ENCODE measurements around the gene MEI1. TPM values are rescaled to one million over a fixed set of nuclear protein-coding genes. Genes with fewer than 3 reads are reported as not detected.

MEI1 gene
- polyA plus RNA-seq, 1 experiment, result 3.8 TPM

DNA sequence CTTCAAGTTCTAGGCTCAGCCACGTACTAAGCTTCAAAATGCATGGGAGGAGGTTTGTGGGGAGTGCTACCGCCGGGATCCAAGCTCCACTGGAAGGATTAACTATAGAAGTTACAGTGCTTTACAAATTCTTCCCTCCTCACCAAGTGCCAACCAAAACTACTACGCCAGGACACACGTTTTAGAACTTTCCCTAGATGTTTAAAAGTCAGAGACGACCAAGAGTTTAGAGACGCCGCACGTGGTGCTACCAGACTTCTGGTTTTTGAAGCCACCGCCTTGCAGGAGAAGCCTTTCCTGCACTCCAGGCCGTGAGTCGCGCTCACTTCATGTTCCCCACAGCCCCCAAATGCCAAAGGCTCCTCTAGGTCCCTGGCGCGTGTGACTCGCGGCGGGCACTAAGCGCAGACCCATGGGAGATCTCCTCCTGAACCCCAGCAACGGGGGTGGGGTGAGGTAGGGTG is 11.4 kb upstream of the MEI1 start:
- DNase-seq (ENCODE audit: low read depth), result no peak
- H3K36me3 ChIP-seq (ENCODE audit: control insufficient read depth, insufficient read depth, low read length), result 0 out of 2 replicates have a peak, but pooled peaks cover 2% of the 10 kb centered on the region
- TF ChIP-seq, protein P1, sequence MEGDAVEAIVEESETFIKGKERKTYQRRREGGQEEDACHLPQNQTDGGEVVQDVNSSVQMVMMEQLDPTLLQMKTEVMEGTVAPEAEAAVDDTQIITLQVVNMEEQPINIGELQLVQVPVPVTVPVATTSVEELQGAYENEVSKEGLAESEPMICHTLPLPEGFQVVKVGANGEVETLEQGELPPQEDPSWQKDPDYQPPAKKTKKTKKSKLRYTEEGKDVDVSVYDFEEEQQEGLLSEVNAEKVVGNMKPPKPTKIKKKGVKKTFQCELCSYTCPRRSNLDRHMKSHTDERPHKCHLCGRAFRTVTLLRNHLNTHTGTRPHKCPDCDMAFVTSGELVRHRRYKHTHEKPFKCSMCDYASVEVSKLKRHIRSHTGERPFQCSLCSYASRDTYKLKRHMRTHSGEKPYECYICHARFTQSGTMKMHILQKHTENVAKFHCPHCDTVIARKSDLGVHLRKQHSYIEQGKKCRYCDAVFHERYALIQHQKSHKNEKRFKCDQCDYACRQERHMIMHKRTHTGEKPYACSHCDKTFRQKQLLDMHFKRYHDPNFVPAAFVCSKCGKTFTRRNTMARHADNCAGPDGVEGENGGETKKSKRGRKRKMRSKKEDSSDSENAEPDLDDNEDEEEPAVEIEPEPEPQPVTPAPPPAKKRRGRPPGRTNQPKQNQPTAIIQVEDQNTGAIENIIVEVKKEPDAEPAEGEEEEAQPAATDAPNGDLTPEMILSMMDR (IDR thresholded peaks at IDR 0.05; ENCODE audit: insufficient read depth, low read depth, low read length), result no peak
- H3K27me3 ChIP-seq (ENCODE audit: control insufficient read depth, insufficient read depth, low read length), result no peaks in the 10 kb centered on the region
- CTCF ChIA-PET, result interaction anchor here (0.6 to 3.9 kb wide), 6 partner anchors 9 to 253 kb away, joined by 3 to 23 read pairs (median 6); partner anchors contain the start of gene POLR3H
- POLR2A ChIA-PET, result interaction anchor here (0.6 to 1.6 kb wide), 3 partner anchors 9 to 45 kb away, joined by 3 to 5 read pairs (median 3); no protein-coding TSS in a partner anchor
- peak overlapping the region; percentile 82 for H3K4me3 ChIP-seq (ENCODE audit: low read depth, low read length)

DNA sequence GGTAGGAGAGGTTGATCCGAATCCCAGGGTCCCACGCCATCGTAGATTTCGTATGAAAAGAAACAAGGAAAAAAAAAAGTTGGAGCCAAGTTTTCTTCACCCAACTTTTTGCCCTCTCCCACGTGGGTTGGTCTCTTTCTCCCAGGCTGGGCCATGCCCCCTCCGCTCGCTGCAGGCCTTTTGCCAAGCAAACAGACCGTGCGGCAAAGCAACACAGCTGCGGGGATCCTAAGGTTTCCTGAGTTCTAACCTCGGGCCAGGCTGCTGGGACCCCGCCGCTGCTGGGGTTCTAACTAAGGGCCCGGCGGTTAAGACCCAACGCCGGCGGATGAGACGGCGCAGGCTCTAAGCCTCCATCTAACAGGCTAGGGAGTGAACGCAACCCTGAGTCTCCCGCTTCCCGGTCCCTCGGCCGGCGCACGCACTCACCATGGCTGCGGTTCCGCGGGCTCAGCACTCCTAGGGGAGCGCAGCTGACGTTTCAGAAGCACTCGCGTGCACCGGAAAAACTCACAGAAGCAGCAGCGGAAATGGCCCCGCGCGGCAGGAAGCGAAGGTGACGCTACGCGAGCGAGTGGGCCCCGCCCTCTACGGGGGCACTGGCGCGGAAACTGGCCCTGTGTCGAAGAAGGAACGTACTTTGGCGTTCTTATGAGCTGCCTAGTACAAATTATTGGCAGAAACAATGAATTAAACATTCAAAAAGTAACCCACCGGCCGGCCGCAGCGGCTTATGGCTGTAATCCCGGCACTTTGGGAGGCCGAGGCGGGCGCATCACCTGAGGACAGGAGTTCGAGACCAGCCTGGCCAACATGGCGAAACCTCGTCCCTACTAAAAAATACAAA is 10.7 kb upstream of the MEI1 start, which contains the start of gene SNU13:
SNU13 (minus strand) TSS at position 503 of the 847 bp plus-strand sequence; CDS start at position 432, 71 bp downstream.
- TF ChIP-seq, protein P1 (IDR thresholded peaks at IDR 0.05; ENCODE audit: insufficient read depth, low read depth, low read length), result no peak

DNA sequence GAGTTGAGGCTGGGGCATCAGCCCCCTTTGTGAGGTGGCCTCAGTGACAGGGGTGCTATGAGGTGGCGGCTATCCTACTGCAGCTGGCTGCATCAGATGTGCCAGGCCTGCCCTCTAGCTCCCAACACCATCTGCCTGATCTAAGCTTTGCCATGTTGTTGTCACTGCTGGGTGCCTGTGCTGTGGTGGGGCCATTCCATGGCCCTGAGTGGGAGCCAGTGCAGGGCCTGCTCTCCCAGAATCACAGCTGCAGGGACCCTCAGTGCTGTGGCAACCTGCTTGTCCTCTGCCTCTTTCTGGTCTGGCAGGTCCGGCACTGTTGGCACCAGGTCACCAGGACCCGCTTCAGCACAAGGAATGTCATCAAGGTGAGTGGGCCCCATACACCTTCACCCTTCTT is 8.8 kb upstream of the MEI1 start:
- Histone ChIP-seq H3K4me3 (ENCODE audit: low read depth, low read length) (no peak overlapping the region), H3K27me3 (ENCODE audit: control insufficient read depth, insufficient read depth, low read length) (no peaks in the 10 kb centered on the region), H3K36me3 (ENCODE audit: control insufficient read depth, insufficient read depth, low read length) (0 out of 2 replicates have a peak, but pooled peaks cover 2% of the 10 kb centered on the region)
- CTCF ChIA-PET, result interaction anchor here (1.0 to 1.1 kb wide), 2 partner anchors 18 to 270 kb away, joined by 3 to 4 read pairs; no protein-coding TSS in a partner anchor
- POLR2A ChIA-PET, result no interaction called here
- no peak for DNase-seq (ENCODE audit: low read depth)
- TF ChIP-seq, protein P1 (IDR thresholded peaks at IDR 0.05; ENCODE audit: insufficient read depth, low read depth, low read length), result no peak

More for the DNA sequence above, 10.7 kb upstream of the MEI1 start, which contains the start of gene SNU13:
- DNase-seq (ENCODE audit: low read depth), result no peak
- Histone ChIP-seq H3K36me3 (ENCODE audit: control insufficient read depth, insufficient read depth, low read length) (0 out of 2 replicates have a peak, but pooled peaks cover 2% of the 10 kb centered on the region), H3K27me3 (ENCODE audit: control insufficient read depth, insufficient read depth, low read length) (no peaks in the 10 kb centered on the region), H3K4me3 (ENCODE audit: low read depth, low read length) (peak within 1 kb of the TSS; percentile 82)
- ChIA-PET POLR2A (interaction anchor here (0.6 to 1.6 kb wide), 3 partner anchors 9 to 44 kb away, joined by 3 to 5 read pairs (median 3); no protein-coding TSS in a partner anchor), CTCF (interaction anchor here (0.6 to 3.9 kb wide), 6 partner anchors 9 to 252 kb away, joined by 3 to 23 read pairs (median 7); no protein-coding TSS in a partner anchor)

DNA sequence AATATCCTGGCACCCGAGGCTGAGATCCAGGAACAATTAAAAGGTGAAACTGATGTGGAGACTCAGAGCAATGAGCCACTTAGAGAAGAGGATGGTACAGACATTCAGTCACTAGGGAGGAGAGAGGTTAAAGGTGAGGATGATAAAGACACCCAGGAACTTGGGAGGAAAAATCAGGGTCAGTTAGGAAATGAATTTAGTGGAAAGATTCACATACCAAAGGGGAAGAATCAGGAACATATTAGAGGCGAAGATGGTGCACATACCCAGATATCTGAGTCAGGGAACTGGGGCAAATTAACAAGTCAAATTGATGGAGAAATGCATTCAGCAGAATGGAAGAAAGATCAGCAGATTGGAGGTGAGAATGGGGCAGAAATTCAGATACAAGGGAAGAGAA is 4.1 kb upstream of the MEI1 start:
- Histone ChIP-seq H3K27me3 (ENCODE audit: control insufficient read depth, insufficient read depth, low read length) (no peaks in the 10 kb centered on the region), H3K36me3 (ENCODE audit: control insufficient read depth, insufficient read depth, low read length) (0 out of 2 replicates have a peak, but pooled peaks cover 2% of the 10 kb centered on the region), H3K4me3 (ENCODE audit: low read depth, low read length) (no peak overlapping the region)
- no peak for DNase-seq (ENCODE audit: low read depth)
- ChIA-PET POLR2A (no interaction called here), CTCF (interaction anchor here (5.3 kb wide), 1 partner anchor 244 kb away, joined by 119 read pairs; no protein-coding TSS in a partner anchor)
- TF ChIP-seq, protein P1 (IDR thresholded peaks at IDR 0.05; ENCODE audit: insufficient read depth, low read depth, low read length), result no peak

DNA sequence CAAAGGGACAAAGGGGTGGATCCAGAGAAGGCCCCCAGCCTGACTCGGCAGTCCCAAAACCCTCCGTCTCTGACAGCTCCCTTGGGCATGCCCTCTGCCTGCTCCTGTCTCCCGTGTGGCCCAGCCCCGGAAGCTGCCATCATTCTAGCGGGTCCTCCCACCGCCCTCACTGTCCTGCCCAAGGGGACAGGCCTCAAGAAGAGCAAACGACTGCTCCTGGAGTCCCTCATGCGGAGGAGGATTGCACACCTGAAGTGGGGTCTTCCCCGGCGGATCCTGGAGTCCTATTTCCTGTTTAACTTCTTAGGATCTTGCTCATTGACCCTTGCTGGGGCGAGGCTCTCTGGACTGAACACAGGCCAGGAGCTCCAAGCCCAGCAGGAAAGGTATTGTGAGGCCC is 2.6 kb upstream of the MEI1 start:
- Histone ChIP-seq H3K4me3 (ENCODE audit: low read depth, low read length) (no peak overlapping the region), H3K27me3 (ENCODE audit: control insufficient read depth, insufficient read depth, low read length) (no peaks in the 10 kb centered on the region), H3K36me3 (ENCODE audit: control insufficient read depth, insufficient read depth, low read length) (no peaks in the 10 kb centered on the region)
- ChIA-PET POLR2A (interaction anchor here (0.6 to 1.2 kb wide), 2 partner anchors 244 to 316 kb away, joined by 4 read pairs; no protein-coding TSS in a partner anchor), CTCF (interaction anchor here (0.6 to 5.3 kb wide), 56 partner anchors 9 to 797 kb away, joined by 3 to 119 read pairs (median 6); partner anchors contain the start of genes CCDC134, CENPM, SNU13 and SREBF2)
- DNase-seq (ENCODE audit: low read depth), result no peak
- TF ChIP-seq, protein P1 (IDR thresholded peaks at IDR 0.05; ENCODE audit: insufficient read depth, low read depth, low read length), result no peak

Measured in BJ (cell line).